Trophoblast cell (in vitro differentiated cells and primary cell): ENCODE measurements around the gene FAM234B.

Source experiments
- DNase-seq, 2 donors: peaks; one replicate each; pipeline ENCODE4 v3.0.0-alpha.2; 2016
- H2AFZ ChIP-seq: 2 replicates; pipeline ENCODE4 v1.6.1; 2013; ENCODE audit warnings: low read length, moderate library complexity, mild to moderate bottlenecking; ENCODE audit not compliant: insufficient read depth, poor library complexity
- H2AK5ac ChIP-seq: 2 replicates; pipeline ENCODE4 v1.6.1; 2013; ENCODE audit warnings: mild to moderate bottlenecking, low read length
- H2BK120ac ChIP-seq: 2 replicates; pipeline ENCODE4 v1.6.1; 2013; ENCODE audit warnings: low read length, mild to moderate bottlenecking, moderate library complexity; ENCODE audit not compliant: insufficient read depth, poor library complexity
- H2BK12ac ChIP-seq: 2 replicates; pipeline ENCODE4 v1.6.1; 2013; ENCODE audit warnings: mild to moderate bottlenecking, low read length, moderate library complexity
- H2BK5ac ChIP-seq: 2 replicates; pipeline ENCODE4 v1.6.1; 2013; ENCODE audit warnings: low read length, low read depth, moderate library complexity, mild to moderate bottlenecking; ENCODE audit not compliant: poor library complexity
- H3K14ac ChIP-seq: 2 replicates; pipeline ENCODE4 v1.6.1; 2013; ENCODE audit warnings: mild to moderate bottlenecking, low read length
- H3K18ac ChIP-seq: 2 replicates; pipeline ENCODE4 v1.6.1; 2013; ENCODE audit warnings: mild to moderate bottlenecking, low read length
- H3K23ac ChIP-seq: 2 replicates; pipeline ENCODE4 v1.6.1; 2013; ENCODE audit warnings: low read length
- H3K27ac ChIP-seq: 2 replicates; pipeline ENCODE4 v1.5.1; 2013; ENCODE audit warnings: low read depth, mild to moderate bottlenecking, inconsistent platforms, low read length, moderate library complexity
- H3K27me3 ChIP-seq: 2 replicates; pipeline ENCODE4 v1.6.1; 2013; ENCODE audit warnings: inconsistent platforms, mild to moderate bottlenecking, low read length, moderate library complexity; ENCODE audit not compliant: insufficient read depth
- H3K36me3 ChIP-seq, 2 experiments: 1 replicate in 1 of 2; 2 replicates in 1 of 2; pipeline ENCODE4 v1.6.1; 2013; ENCODE audit warnings: low read length in 2 of 2, mild to moderate bottlenecking in 2 of 2, moderate library complexity in 1 of 2; ENCODE audit not compliant: insufficient read depth in 2 of 2, control insufficient read depth in 1 of 2
- H3K4ac ChIP-seq: 2 replicates; pipeline ENCODE4 v1.6.1; 2013; ENCODE audit warnings: low read depth, mild to moderate bottlenecking, low read length, moderate library complexity
- H3K4me1 ChIP-seq, 2 experiments: 1 replicate in 1 of 2; 2 replicates in 1 of 2; pipeline ENCODE4 v1.6.1; 2013; ENCODE audit warnings: low read length in 2 of 2, mild to moderate bottlenecking in 2 of 2, moderate library complexity in 1 of 2; ENCODE audit not compliant: insufficient read depth in 2 of 2, control insufficient read depth in 1 of 2
- H3K4me2 ChIP-seq: 2 replicates; pipeline ENCODE4 v1.6.1; 2013; ENCODE audit warnings: inconsistent platforms, mild to moderate bottlenecking, low read length, moderate library complexity
- H3K4me3 ChIP-seq: 2 replicates; pipeline ENCODE4 v1.5.1; 2013; ENCODE audit warnings: mild to moderate bottlenecking, low read depth, low read length, inconsistent platforms
- H3K79me1 ChIP-seq: one replicate; pipeline ENCODE4 v1.6.1; 2013; ENCODE audit warnings: low read length
- H3K79me2 ChIP-seq: 2 replicates; pipeline ENCODE4 v1.6.1; 2013; ENCODE audit warnings: low read length, mild to moderate bottlenecking; ENCODE audit not compliant: control insufficient read depth, insufficient read depth, poor library complexity
- H3K9ac ChIP-seq: 2 replicates; pipeline ENCODE4 v1.6.1; 2013; ENCODE audit warnings: mild to moderate bottlenecking, low read length
- H3K9me3 ChIP-seq: 2 replicates; pipeline ENCODE4 v1.6.1; 2013; ENCODE audit warnings: low read depth, mild to moderate bottlenecking, control low read depth, inconsistent platforms, low read length; ENCODE audit not compliant: insufficient read depth
- H4K12ac ChIP-seq: 2 replicates; pipeline ENCODE4 v1.6.1; 2013; ENCODE audit warnings: low read depth, mild to moderate bottlenecking, low read length, moderate library complexity
- H4K8ac ChIP-seq: 2 replicates; pipeline ENCODE4 v1.6.1; 2013; ENCODE audit warnings: low read depth, mild to moderate bottlenecking, low read length, moderate library complexity
- H4K91ac ChIP-seq: one replicate; pipeline ENCODE4 v1.6.1; 2013; ENCODE audit warnings: low read depth, mild to moderate bottlenecking, low read length, moderate library complexity
- WGBS: extraction: QIAGEN DNeasy Blood & Tissue Kit; methylation state at CpG from one replicate; pipeline ENCODE4 v1.1.7; 2013; ENCODE audit warnings: missing lambda C conversion rate; ENCODE audit not compliant: insufficient read length, insufficient coverage; ENCODE audit errors: extremely low coverage; 5-methylcytosine and 5-hydroxymethylcytosine counted together

The FAM234B gene

DNA sequence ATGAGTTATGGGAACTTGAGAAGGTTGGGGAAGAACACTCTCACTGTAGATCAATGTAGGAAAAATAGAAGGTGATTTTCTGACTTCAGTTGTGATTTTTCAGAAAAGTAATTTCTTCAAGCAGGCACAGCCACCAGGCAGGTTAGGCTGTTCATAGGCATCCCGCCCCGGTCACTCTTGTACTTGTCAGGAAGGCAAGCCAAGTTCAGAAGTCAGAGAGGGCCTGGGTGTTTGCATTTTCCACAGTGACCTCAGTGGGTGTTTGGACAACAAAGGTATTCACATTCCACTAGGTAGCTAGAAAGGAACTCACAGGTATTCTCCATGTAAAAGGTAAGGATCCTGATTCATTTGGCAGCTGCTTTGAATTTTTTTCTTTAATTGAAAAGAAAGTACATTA is 3.0 kb upstream of the FAM234B start:
- WGBS = no CpG with 5 or more reads among the region's 2 CpGs
- H3K4me2 ChIP-seq = no peak overlapping the region
- no peaks in the 10 kb centered on the region for H3K9me3 ChIP-seq
- H4K8ac ChIP-seq = no peak overlapping the region
- no peak overlapping the region for H3K4me3 ChIP-seq
- H3K79me2 ChIP-seq = peaks cover 2% of the 10 kb centered on the region
- no peak overlapping the region for H3K4ac ChIP-seq
- no peak overlapping the region for H3K18ac ChIP-seq
- H2AK5ac ChIP-seq = no peak overlapping the region
- no peak overlapping the region for H4K12ac ChIP-seq
- no peak for DNase-seq
- H2AFZ ChIP-seq = no peak overlapping the region
- H3K23ac ChIP-seq = no peak overlapping the region
- peaks cover 3 to 4% of the 10 kb centered on the region in 2 experiments for H3K4me1 ChIP-seq
- no peaks in the 10 kb centered on the region for H3K27me3 ChIP-seq
- H3K9ac ChIP-seq = no peak overlapping the region
- H3K14ac ChIP-seq = no peak overlapping the region
- no peak overlapping the region for H2BK5ac ChIP-seq
- H3K27ac ChIP-seq = no peak overlapping the region
- no peak overlapping the region for H2BK120ac ChIP-seq
- H3K79me1 ChIP-seq = no peaks in the 10 kb centered on the region
- no peaks in the 10 kb centered on the region for H3K36me3 ChIP-seq
- no peak overlapping the region for H4K91ac ChIP-seq
- H2BK12ac ChIP-seq = no peak overlapping the region

DNA sequence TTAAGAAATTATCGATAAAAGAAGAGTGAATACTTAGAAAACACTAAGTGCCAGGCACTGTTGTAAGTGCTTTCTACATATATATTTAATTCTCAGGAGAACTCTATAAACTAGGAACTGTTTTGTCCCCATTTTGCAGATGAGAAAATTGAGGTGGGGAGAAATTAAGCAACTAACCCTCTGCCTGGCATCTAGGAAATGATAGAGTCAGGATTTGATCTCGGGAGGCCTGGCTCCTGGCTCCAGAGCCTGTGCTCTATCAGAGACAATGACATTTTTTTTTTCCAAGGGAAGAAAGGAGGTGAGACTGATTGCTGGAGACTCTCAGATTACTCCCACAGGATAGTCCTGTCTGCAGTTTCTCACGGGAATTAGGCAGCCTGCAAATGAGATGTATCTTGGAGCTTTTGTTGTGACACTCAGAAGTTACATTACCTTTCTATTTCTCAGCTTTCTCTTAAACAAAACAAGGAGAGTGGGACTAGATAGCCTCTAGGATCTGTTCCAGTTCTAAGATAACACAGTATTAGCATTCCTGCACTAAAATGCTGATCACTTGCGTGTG is 1.4 kb upstream of the FAM234B start:
- Histone ChIP-seq H2BK120ac (no peak overlapping the region), H3K4me1 (peaks cover 3 to 4% of the 10 kb centered on the region in 2 experiments), H3K36me3 (no peaks in the 10 kb centered on the region), H3K4me3 (no peak overlapping the region), H3K79me1 (no peaks in the 10 kb centered on the region), H3K4me2 (no peak overlapping the region), H3K4ac (no peak overlapping the region), H2AK5ac (no peak overlapping the region), H3K14ac (no peak overlapping the region), H4K8ac (no peak overlapping the region), H3K23ac (no peak overlapping the region), H4K91ac (no peak overlapping the region), H3K27me3 (no peaks in the 10 kb centered on the region), H2BK12ac (no peak overlapping the region), H3K27ac (no peak overlapping the region), H3K79me2 (peaks cover 2% of the 10 kb centered on the region), H2AFZ (no peak overlapping the region), H3K18ac (no peak overlapping the region), H3K9ac (no peak overlapping the region), H2BK5ac (no peak overlapping the region), H3K9me3 (no peaks in the 10 kb centered on the region), H4K12ac (no peak overlapping the region)
- DNase-seq = peak in 1 of 2 donors; percentile 18
- WGBS = no CpG with 5 or more reads among the region's 4 CpGs

DNA sequence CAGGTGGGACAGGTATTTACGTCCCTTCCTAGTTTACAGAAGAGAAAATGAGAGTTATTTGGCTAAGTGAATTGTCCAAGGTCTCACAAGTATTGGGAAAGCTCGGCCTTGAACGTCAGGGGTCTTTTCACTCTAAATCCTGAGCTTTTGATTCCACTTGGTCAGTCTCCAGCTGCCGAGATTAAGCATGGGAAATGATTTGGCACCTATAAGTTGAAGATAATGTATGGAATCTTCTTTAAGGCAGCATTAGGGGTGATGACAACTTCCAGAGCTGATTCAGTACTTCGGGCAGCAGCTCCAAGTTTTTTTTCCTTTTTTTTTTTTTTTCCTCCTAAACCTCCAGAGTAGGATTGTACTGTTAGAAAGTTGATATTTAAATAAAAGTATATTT is 722 bp downstream of the FAM234B start:
- no peak overlapping the region for H2BK12ac ChIP-seq
- no peak overlapping the region for H3K4ac ChIP-seq
- H3K4me3 ChIP-seq = peak overlapping the region; percentile 90
- no peak overlapping the region for H3K14ac ChIP-seq
- H4K8ac ChIP-seq = peak overlapping the region; percentile 68
- H3K18ac ChIP-seq = peak overlapping the region; percentile 22
- H3K23ac ChIP-seq = no peak overlapping the region
- H3K27ac ChIP-seq = no peak overlapping the region
- no peak overlapping the region for H4K91ac ChIP-seq
- no peak overlapping the region for H2AK5ac ChIP-seq
- peaks cover 3 to 4% of the 10 kb centered on the region in 2 experiments for H3K4me1 ChIP-seq
- no peaks in the 10 kb centered on the region for H3K79me1 ChIP-seq
- H3K4me2 ChIP-seq = peak overlapping the region; percentile 55
- no peaks in the 10 kb centered on the region for H3K36me3 ChIP-seq
- no CpG with 5 or more reads among the region's 5 CpGs for WGBS
- peak overlapping the region; percentile 49 for H4K12ac ChIP-seq
- peak overlapping the region; percentile 87 for H2AFZ ChIP-seq
- no peaks in the 10 kb centered on the region for H3K9me3 ChIP-seq
- DNase-seq = no peak
- peaks cover 2% of the 10 kb centered on the region for H3K79me2 ChIP-seq
- H3K9ac ChIP-seq = no peak overlapping the region
- no peak overlapping the region for H2BK120ac ChIP-seq
- H3K27me3 ChIP-seq = no peaks in the 10 kb centered on the region
- no peak overlapping the region for H2BK5ac ChIP-seq

DNA sequence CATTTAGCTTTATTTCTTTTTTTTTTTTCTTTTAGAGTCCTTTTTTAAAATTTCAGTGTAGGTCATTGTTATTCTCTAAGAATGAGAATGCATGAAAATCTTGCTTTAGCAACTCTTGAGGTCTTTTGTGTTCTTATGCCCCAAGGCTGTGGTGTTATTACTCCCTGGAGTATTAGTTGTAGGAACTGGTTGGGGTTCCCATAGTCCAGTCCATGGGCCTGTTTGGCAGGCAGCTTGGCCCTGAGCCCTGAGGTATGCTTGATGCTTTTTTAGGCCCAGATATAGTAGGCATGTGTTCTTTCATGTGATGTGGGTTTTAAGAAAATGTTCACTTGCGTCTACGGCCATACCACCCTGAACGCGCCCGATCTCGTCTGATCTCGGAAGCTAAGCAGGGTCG is 1.6 kb downstream of the FAM234B start:
- Histone ChIP-seq H2BK5ac (no peak overlapping the region), H3K14ac (no peak overlapping the region), H3K4me1 (peaks cover 3 to 4% of the 10 kb centered on the region in 2 experiments), H3K27ac (no peak overlapping the region), H2BK12ac (no peak overlapping the region), H4K91ac (no peak overlapping the region), H2AFZ (no peak overlapping the region), H3K36me3 (no peaks in the 10 kb centered on the region), H3K79me2 (peaks cover 2% of the 10 kb centered on the region), H3K4me3 (no peak overlapping the region), H3K23ac (no peak overlapping the region), H3K18ac (no peak overlapping the region), H3K4ac (no peak overlapping the region), H3K79me1 (no peaks in the 10 kb centered on the region), H2AK5ac (no peak overlapping the region), H3K27me3 (no peaks in the 10 kb centered on the region), H3K9me3 (no peaks in the 10 kb centered on the region), H4K12ac (no peak overlapping the region), H2BK120ac (no peak overlapping the region), H4K8ac (no peak overlapping the region), H3K4me2 (no peak overlapping the region), H3K9ac (no peak overlapping the region)
- WGBS = no CpG with 5 or more reads among the region's 8 CpGs
- no peak for DNase-seq
